HG02763 (cell line): ENCODE data around the gene ADD2.

ENCODE experiments used
- ATAC-seq: cut with Tn5 transposase; IDR thresholded peaks from one replicate; pipeline ENCODE4 v1.9.1; 2021; ENCODE audit warnings: mild to moderate bottlenecking, moderate library complexity; ENCODE audit not compliant: unreplicated experiment

Gene ADD2

GRCh38 chr2:70608373-70608772 lies 159.6 kb downstream of the ADD2 start:
- no peak for ATAC-seq

GRCh38 chr2:70607121-70607561 lies 160.9 kb downstream of the ADD2 start:
- no peak for ATAC-seq
